HL-60/S4 (cell line): ENCODE data around the gene SNAP25.

Experiments
- in situ Hi-C: fragments of 300-500 bp; cut with MboI; formaldehyde crosslinking; loops from 2 replicates; pipeline ENCODE4 v1.14.3; 2022; ENCODE audit warnings: low sequenced_read_pairs

Gene SNAP25

GRCh38 chr20:10328897-10329255 is 110.2 kb downstream of the SNAP25 start:
- in situ Hi-C loops, result no loop called here

GRCh38 chr20:10329387-10330005 is 110.9 kb downstream of the SNAP25 start:
- in situ Hi-C loops, result no loop called here

- in situ Hi-C loops, result no loop called here
Measured at GRCh38 chr20:10330071-10330470, 111.4 kb downstream of the SNAP25 start.

GRCh38 chr20:10332656-10333415 is 114.2 kb downstream of the SNAP25 start:
- in situ Hi-C loops, result no loop called here

- in situ Hi-C loops, result no loop called here
Measured at GRCh38 chr20:10336959-10337729, 118.5 kb downstream of the SNAP25 start.

- in situ Hi-C loops, result no loop called here
Measured at GRCh38 chr20:10338426-10339180, 120.0 kb downstream of the SNAP25 start.

- in situ Hi-C loops, result no loop called here
Measured at GRCh38 chr20:10339609-10340008, 121.0 kb downstream of the SNAP25 start.

GRCh38 chr20:10342152-10342551 is 123.5 kb downstream of the SNAP25 start:
- in situ Hi-C loops, result no loop called here

- in situ Hi-C loops, result no loop called here
Measured at GRCh38 chr20:10344953-10345352, 126.3 kb downstream of the SNAP25 start.

- in situ Hi-C loops, result no loop called here
Measured at GRCh38 chr20:10347086-10347880, 128.7 kb downstream of the SNAP25 start.

GRCh38 chr20:10349118-10349517 is 130.5 kb downstream of the SNAP25 start:
- in situ Hi-C loops, result no loop called here

- in situ Hi-C loops, result no loop called here
Measured at GRCh38 chr20:10350188-10350842, 131.7 kb downstream of the SNAP25 start.

- in situ Hi-C loops, result no loop called here
Measured at GRCh38 chr20:10352934-10353824, 134.5 kb downstream of the SNAP25 start.

- in situ Hi-C loops, result no loop called here
Measured at GRCh38 chr20:10356628-10357027, 138.0 kb downstream of the SNAP25 start.
